Measurements from ENCODE around the gene SNX12.

The SNX12 gene

DNA sequence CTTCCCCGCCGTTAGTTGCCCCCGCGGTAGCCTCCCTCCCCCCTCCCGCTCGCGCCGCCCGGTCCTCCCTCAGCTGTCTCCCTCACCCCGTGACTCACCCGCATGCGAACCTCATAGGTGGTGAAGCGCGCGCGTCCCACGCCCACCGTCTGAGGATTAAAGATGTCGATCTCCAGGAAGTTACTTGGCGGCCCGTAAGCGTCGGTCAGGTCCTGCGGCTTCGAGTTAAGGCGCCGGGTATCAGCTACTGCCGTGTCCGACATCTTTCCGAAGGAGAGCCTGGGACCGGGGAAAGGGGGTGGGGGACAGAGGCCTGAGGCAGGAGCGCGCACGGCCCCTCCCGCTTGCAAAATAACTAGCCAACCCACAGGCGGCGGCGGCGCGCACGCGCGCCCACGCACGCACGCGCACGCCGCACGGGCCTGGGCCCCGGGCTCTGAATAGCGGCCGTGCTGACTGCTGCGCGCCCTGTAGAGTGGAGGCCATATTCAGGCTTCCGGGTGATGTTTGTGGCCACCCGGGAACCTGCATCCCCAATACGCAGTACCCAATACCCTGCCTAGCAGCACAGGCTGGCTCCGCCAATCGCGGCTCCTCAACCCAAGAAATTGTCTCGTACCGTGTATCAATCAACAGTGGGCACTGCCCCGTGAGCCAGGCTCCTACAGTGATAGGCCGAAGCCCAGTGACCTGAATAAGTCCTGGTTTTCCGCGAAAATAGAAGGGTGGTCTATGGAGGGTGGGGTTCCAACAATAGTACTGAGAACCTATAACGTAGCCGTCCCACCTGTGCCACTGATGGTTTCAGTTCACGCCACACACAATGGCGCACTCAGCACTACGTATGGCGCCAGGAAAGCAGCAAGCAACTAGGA lies at the start of gene SNX12:
TSS of gene SNX12 (minus strand) at position 291 of the 875 bp plus-strand sequence. CDS start at position 263, 28 bp downstream.
- peak; percentile 81 for DNase-seq (ENCODE audit: low read depth)

DNA sequence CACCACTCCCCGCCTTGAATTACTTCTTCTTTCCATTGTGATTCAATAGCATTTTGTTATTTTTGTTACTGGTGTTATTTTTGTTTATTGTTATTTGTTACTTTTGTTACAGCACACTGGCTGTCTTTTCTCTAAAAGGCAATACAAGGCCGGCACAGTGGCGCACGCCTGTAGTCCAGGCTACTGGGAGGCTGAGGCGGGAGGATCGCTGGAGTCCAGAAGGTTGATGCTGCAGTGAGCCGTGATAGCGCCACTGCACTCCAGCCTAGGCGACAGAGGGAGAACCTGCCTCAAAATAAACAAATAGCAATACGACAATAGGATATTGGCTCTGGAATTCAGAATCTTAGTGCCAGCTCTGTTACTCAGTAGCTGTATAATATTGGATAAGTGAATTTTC lies 49.2 kb upstream of the SNX12 start:
- no peak for DNase-seq (ENCODE audit: low read depth)

DNA sequence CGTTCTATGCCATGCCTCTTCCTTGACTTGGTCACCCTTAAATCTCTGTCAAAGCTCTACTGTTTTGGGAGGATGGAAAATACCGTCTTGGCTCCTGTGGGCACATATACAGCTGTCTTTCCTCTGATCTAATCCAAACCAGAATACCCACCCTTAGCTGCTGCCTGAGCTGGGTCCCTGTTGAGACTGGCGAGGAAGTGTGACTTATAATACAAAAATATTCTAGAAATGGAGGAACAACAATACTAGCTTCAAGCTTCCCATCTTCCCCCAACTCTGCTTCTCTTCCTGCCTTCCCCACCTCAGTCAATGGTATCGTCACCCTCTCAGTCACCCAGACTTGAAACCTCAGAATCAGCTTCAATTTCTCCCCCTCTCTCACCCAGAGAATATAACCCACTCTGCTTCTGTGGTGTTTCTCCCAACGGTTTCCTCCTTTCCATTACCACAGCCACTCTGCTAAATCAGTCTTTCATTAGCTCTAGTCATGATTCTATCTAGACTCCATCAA lies 43.8 kb upstream of the SNX12 start:
- DNase-seq (ENCODE audit: low read depth), result no peak

DNA sequence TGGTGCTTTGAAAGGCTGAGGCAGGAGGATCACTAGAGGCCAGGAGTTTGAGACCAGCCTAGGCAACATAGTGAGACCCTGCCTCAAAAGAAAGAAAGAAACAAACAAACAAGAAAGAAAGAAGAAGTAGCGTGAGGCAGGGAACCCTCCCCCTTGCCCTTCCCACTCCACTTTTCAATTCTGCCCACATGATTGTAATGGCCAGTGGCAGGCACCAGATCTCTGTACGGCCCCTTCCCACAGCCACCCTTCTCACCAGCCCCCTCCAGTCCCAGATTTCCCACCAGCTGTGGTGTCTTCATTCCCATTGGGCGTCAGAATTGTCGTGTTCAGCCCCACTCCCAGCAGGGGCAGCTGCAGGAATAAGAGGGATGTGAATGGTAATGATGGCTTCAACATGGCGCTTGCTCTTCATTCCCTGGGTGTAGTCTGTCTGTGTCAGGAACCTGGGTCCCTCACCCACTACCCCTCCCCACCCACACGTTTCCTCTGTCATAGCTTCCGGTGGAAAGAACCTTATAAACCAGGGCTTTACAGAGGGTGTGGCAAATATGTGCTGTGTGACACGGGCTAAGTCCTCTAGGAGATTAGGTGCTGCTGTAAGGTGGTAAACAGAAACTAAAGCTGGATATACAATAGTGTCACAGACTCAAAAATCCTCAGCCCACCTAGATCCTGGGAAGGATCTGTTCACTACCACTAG lies 43.2 kb upstream of the SNX12 start, which contains the start of gene IL2RG:
TSS of gene IL2RG (minus strand) at position 437 of the 703 bp plus-strand sequence. CDS start at position 399, 38 bp downstream.
- DNase-seq (ENCODE audit: low read depth), result peak; percentile 60

DNA sequence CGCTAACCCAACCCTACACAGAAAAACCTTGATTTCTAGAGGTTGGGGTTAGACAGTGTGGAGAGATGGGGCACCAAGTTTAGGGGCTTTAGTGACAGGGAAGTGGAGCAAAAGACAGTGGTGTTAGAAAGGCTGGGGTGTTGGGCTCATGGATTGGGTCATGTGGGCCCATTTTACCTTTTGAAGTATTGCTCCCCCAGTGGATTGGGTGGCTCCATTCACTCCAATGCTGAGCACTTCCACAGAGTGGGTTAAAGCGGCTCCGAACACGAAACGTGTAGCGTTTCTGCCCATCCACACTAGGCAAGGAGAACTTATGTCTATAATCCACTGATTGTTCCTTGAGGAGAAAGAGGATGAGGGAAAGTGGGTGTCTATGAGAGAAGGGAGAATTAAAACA lies 40.9 kb upstream of the SNX12 start:
- no peak for DNase-seq (ENCODE audit: low read depth)

DNA sequence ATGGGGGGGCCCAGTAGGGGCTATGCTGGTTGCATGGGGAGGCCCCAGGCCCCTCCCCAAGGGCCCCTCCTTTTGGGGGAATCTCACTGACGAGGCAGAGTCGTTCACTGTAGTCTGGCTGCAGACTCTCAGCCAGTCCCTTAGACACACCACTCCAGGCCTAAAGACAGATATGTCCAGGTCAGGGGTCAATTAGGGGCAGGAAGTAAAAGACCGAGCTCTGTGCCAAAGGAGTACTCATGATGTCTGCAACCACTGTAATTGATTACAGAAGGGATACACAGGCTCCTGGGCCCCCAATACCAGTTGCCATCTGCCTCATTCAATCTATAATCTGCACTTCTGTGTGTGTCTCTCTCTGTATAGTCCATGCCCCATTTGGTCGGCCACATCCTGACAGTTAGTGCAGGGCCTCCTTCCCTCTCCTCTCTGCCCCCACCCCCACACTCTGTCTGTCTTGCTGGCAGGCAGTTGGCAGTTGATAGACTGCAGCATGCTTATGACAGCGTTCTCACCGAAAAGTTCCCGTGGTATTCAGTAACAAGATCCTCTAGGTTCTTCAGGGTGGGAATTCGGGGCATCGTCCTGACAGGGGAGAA lies 39.7 kb upstream of the SNX12 start:
- no peak for DNase-seq (ENCODE audit: low read depth)

DNA sequence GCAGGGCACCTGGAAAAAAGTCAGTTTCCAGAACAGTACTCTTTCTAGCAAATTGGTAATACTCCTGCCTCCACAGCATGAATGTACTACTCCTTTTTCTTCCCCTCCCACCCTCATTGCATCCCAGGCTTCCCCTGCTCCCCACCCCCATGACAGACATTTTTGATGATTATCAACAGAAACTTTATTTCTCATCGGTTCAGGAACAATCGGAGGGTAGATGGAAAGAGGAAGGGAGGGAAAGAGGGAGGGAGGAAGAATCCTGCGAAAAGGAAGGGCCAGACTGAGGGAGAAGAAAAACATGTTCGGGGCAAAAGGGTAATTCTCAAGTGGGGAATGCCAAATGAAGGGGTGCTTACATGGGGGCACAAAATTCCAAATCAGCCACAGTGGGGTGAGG lies 39.1 kb upstream of the SNX12 start:
- DNase-seq (ENCODE audit: low read depth), result no peak

DNA sequence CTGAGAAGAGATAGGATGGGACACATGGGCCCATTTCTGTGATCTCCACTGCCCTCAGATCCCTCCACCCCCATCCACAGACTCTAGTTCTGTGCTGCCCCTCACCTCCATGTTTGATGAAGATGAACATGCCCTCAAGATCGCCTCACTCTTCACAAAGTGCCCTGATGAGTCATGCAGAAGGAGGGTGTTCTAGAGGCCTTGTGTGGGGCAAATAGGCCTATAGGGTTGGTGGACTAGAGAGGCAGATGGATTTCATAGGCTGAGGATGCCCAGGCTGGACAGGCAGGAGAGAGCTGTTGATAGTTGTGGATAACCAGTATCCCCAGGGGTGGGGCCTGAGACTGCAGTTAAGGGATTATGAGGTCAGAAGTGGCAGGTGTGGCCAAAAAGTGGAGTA lies 38.3 kb upstream of the SNX12 start, which contains the start of gene CXorf65:
TSS of gene CXorf65 (minus strand) at position 314 of the 400 bp plus-strand sequence. CDS start at position 130, 184 bp downstream.
- no peak for DNase-seq (ENCODE audit: low read depth)

DNA sequence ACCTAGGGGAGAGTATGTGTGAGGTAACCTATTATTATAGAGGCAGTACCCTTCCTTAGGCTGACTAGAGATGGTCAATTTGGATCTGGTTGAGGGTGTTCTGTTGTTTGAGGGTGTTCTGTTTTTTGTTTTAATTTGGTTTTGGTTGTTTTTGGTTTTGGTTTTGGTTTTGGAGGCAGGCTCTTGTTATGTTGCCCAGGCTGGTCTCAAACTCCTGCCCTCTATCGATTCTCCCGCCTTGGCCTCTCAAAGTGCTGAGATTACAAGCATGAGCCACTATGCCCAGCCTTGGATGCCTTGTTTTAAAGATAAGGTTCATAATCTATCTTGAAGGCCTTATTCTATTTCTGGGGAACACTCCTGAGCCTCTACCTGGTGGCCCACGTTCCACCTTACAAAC lies 37.5 kb upstream of the SNX12 start:
- DNase-seq (ENCODE audit: low read depth), result no peak

DNA sequence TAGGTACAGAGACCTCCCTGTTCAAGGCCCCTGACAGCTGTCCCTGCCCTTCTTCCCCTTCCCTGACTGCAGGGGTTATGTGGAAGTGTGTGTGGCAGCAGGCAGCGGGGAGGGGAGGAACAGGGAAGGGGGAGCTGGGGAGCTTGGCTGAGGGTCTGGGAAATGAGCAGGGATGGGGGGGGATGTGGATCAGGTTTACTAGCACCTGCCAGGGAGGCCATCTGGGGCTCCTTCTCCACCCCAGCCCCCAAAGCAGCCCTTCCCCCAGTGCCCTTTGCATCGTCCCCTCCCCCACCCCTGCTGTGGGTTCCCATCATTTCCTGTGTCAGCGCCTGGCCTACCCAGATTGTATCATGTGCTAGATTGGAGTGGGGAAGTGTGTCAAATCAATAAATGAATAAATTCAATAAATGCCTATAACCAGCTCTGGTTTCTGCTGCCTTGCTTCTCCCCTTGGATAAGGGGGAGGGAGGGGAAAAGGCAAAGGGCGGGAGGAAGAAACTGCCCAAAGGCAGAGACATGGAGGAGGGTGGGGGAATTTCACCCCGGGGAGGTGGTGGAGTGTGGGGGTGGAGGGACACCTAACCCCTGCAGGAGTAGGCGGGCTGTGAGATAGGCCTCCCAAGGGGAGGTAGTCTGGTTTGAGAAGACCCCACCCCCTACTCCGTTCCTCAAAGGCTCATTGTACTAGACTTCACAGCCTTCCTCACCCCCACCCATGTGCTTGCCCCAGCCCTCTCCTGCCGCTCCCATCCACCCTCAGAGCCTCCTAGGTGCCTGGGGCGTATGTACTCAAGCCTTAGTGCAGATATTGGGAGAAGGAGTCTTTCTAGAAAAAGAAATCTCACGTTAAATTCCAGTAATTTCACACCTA lies 35.2 kb upstream of the SNX12 start:
- peak; percentile 49 for DNase-seq (ENCODE audit: low read depth)

DNA sequence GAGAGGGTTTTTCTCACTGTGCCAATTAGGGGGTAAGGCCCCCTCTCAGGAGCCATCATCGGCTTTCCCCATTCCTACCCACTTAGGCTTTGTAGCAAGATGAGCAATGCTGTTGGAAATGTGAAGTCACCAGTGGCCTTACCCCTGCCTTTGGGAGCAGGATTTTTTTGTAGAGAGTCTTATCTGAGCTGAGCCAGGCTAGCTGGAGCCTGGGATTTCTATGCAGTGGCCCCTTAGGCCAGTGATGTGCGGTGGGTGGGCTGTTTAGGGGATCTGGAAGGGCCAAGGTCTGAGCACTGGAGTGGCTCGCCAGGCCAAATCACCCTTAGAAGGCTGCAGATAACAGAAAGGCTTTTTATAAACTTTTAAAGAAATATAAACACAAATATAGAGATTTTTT lies 34.2 kb upstream of the SNX12 start:
- no peak for DNase-seq (ENCODE audit: low read depth)

DNA sequence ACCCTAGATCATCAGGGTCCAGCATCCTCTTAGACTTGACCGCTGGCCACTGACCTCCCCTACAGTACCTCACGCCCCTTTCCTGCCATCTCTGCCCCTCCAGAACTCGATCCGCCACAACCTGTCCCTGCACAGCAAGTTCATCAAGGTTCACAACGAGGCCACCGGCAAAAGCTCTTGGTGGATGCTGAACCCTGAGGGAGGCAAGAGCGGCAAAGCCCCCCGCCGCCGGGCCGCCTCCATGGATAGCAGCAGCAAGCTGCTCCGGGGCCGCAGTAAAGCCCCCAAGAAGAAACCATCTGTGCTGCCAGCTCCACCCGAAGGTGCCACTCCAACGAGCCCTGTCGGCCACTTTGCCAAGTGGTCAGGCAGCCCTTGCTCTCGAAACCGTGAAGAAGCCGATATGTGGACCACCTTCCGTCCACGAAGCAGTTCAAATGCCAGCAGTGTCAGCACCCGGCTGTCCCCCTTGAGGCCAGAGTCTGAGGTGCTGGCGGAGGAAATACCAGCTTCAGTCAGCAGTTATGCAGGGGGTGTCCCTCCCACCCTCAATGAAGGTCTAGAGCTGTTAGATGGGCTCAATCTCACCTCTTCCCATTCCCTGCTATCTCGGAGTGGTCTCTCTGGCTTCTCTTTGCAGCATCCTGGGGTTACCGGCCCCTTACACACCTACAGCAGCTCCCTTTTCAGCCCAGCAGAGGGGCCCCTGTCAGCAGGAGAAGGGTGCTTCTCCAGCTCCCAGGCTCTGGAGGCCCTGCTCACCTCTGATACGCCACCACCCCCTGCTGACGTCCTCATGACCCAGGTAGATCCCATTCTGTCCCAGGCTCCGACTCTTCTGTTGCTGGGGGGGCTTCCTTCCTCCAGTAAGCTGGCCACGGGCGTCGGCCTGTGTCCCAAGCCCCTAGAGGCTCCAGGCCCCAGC lies 32.7 kb upstream of the SNX12 start:
- DNase-seq (ENCODE audit: low read depth), result no peak

DNA sequence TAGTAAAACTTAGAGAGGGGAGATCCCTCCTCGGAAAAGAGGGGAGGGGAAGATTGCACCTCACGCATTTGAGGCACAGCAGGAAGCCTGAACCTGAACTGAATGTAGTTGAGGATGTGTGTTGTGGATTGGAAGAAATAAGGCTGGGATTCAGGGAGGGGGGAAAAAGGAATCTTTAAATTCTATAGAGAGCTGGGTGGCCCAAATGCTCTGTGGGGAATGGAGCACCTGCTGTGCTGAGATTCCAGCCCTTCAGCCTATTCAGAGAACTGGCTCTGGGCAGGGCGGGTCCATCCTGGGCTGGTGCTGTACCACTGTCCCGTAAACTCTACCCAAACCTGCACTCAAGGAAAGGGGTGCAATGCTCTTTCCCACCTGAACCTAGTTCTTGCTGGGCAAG lies 31.6 kb upstream of the SNX12 start:
- no peak for DNase-seq (ENCODE audit: low read depth)

DNA sequence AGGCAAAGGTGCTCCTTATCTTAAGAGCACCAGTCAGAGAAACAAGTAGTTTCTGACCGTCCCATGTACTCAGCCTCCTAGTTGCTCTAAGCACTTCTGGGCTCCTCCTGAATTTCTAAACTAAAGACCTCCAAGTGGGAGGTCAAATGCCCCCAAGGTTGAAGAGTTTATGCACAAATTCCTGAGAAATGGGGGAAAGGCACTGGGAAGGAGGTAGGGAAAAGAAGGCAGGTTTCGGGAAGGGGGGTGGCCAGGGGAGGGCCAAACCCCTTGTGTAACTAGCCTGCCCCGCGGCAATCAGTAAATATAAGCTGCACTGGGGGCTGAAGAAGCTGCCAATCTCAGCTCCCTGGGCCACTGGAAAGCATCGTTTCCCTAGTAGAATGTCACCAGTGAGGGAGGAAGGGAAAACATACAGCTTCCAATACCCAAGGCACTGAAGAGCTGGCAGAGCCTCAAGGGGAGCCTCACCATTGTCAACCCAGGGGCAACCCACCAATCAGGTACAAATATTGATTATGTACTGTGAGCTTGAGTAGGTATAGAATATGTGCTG lies 30.9 kb upstream of the SNX12 start:
- no peak for DNase-seq (ENCODE audit: low read depth)

DNA sequence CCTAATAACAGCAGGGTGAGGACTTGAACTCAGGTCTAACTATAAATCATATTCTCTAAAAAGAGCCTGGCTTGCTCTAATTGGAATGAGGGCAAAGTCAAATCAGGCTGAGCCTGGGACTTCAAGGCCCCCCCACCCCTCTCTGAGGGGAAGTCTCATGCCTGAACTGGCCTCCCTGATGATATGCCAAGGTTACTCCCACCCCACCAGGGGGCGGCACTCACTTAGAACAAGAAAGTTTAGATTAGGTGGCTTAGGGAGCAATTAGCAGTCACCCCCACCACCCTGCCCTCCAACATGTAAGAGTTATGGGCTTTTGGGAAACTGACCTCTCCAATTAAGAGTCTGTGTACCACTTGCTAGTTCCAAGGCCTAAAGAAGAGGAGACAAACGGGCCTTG lies 30.2 kb upstream of the SNX12 start:
- DNase-seq (ENCODE audit: low read depth), result no peak

DNA sequence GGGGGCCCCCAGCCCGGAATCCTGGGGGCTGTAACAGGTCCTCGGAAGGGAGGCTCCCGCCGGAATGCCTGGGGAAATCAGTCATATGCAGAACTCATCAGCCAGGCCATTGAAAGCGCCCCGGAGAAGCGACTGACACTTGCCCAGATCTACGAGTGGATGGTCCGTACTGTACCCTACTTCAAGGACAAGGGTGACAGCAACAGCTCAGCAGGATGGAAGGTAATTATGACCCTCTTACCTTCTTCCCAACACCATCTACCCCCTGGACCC lies 28.6 kb upstream of the SNX12 start:
- no peak for DNase-seq (ENCODE audit: low read depth)

DNA sequence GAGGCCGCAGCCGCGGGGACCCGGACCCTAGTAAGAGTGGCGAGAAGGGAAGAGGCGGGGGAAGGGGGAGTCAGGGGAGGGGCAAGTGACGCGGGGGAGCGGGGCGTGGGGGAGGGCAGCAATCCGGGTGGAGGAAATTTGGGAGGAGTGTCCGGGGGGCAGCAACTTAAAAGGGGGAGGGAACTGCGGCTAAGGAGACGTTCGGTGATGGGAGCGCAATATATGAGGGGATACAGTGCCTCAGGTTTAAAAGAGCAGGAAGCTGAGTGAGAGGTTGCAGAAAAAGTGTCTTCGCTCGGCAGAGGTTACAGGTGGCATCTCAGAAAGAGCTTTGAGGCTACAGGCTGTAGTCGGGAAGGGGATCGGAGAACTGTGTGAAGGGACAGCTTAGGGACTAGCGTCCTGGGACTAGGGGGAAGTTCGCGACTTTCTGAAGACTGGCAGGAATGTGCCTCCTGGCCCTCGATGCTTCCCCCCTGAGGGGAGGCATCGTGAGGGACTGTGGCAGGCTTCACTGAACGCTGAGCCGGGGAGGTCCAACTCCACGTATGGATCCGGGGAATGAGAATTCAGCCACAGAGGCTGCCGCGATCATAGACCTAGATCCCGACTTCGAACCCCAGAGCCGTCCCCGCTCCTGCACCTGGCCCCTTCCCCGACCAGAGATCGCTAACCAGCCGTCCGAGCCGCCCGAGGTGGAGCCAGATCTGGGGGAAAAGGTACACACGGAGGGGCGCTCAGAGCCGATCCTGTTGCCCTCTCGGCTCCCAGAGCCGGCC lies 28.0 kb upstream of the SNX12 start:
- DNase-seq (ENCODE audit: low read depth), result no peak

DNA sequence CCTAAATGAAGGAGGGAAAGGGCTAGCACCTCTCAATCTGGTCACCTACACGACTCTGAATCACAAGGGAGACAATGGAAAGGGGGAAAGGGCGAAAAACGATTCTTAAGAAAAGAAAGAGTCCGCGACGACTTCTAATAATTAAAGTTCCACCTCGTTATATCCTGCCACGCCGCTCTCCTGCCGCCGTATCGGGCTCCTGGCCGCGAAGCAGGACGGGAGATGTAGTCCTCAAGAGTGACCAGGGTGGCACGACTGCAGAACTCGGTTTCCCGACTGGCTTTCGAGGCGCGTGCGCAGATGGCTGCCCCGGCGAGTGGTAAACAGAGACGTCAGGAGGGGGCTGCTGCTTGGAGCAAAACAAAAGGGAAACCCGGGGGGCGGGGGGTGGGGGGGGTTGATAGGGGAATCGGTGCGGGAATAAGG lies 27.4 kb upstream of the SNX12 start, which contains the start of gene FOXO4:
TSS of gene FOXO4 (plus strand) at position 297 of the 426 bp plus-strand sequence. CDS start 678 bp downstream, outside the sequence.
- DNase-seq (ENCODE audit: low read depth), result peak; percentile 54

DNA sequence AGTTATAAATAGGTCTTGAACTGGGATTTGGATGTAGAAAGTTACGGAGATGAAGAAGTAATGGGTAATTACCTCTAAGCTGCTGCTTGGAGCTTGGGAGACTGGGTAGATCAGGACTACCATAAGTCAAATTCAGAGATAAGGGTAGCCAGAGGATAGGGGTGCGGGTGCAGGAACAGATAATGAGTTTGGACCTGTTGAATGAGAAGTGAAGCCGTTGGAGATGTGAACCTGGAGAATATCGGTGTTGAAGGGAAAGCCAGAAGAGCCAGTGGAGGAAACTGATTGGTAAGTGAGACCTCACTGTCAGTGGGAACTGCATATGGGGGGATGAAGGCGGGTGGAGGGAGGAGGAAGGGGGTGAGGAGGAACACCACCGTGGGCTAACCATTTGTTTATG lies 26.9 kb upstream of the SNX12 start:
- DNase-seq (ENCODE audit: low read depth), result no peak
